ENCODE results near the gene FBXO33. TPM values are rescaled to one million over a fixed set of nuclear protein-coding genes. Genes with fewer than 3 reads are reported as not detected.
A peak's percentile ranks its signal among the peaks of the same experiment; 100 is the strongest.
"Not testable (repeated sequence)": the region's sequence is repeated elsewhere in the genome, so short reads cannot be mapped to it uniquely, and the experiment has no call there.

The FBXO33 gene
- polyA plus RNA-seq, 3 donors from 2014 or later: 13.4 to 18.2 (median 17.6) TPM

DNA sequence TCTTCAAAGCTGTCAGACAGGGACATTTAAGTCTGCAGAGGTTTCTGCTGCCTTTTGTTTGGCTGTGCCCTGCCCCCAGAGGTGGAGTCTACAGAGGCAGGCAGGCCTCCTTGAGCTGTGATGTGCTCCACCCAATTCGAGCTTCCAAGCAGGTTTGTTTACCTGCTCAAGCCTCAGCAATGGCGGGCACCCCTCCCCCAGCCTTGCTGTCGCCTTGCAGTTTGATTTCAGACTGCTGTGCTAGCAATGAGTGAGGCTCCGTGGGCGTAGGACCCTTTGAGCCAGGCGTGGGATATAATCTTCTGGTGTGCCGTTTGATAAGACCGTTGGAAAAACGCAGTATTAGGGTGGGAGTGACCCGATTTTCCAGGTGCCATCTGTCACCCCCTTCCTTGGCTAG lies 73.2 kb downstream of the FBXO33 start:
- not testable (repeated sequence) for H3K9me3 Mint-ChIP-seq; H3K27me3 Mint-ChIP-seq (ENCODE audit: low read depth in 3 of 3); H3K4me3 Mint-ChIP-seq; H3K27ac Mint-ChIP-seq; DNase-seq
- H3K4me1 Mint-ChIP-seq: peaks cover 44 to 78% of the 10 kb centered on the region in 2 donors
- H3K36me3 Mint-ChIP-seq: peaks cover 15 to 50% (median 32%) of the 10 kb centered on the region in 3 donors

DNA sequence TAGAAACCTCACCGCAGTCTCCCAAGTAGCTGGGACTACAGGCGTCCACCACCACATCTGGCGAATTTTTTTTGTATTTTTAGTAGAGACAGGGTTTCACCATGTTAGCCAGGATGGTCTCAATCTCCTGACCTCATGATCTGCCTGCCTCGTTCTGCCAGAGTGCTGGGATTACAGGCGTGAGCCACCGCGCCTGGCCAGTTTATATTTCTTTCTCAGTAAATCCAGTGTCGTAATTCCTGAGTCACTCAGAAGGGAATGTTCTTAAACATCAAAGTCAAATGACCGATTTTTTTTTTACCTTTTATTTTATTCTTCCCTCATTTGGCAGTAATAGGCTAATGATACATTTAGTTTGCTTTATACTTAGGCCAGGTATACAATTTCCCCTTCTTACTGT lies 80.5 kb downstream of the FBXO33 start:
- DNase-seq: no peak
- Mint-ChIP-seq H3K36me3 (peaks cover 9 to 40% (median 24%) of the 10 kb centered on the region in 3 donors), H3K4me1 (peaks cover 13 to 28% of the 10 kb centered on the region in 2 donors), H3K27ac (peak overlapping the region in 1 of 6 donors; percentile 10), H3K27me3 (ENCODE audit: low read depth in 3 of 3) (peaks cover 0 to 1% (median 0%) of the 10 kb centered on the region in 3 donors), H3K4me3 (no peak overlapping the region), H3K9me3 (no peaks in the 10 kb centered on the region)

DNA sequence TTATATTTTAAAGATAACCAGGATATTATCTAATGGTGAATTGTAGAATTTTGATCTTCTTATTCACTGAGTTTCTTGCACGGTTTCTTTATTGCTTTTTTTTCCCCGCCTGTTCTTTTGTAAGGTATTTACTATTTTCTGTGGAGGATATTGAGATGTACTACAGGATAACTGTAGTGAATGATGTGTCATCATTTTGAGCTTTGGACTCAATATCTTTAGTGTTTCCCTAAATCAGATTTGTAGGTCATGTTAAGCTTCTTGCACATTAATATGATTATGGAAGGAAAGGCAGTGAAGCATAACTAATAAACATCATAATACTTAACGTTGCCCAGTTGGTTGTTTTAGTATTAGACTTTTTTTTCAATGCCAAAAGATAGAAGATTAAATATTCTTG lies 81.4 kb downstream of the FBXO33 start:
- peaks cover 0 to 1% (median 0%) of the 10 kb centered on the region in 3 donors for H3K27me3 Mint-ChIP-seq (ENCODE audit: low read depth in 3 of 3)
- peak overlapping the region in 2 of 6 donors; percentile 3 to 82 for H3K27ac Mint-ChIP-seq
- H3K9me3 Mint-ChIP-seq: no peaks in the 10 kb centered on the region
- H3K36me3 Mint-ChIP-seq: peaks cover 12 to 37% (median 24%) of the 10 kb centered on the region in 3 donors
- peaks cover 9 to 20% of the 10 kb centered on the region in 2 donors for H3K4me1 Mint-ChIP-seq
- no peak for DNase-seq
- H3K4me3 Mint-ChIP-seq: no peak overlapping the region

Other genes with a start within 250 kb of the FBXO33 start
- gene MIA2, start 198.5 kb downstream of the FBXO33 start, polyA plus RNA-seq: 10 to 100 TPM; 14.1 to 38.6 (median 27.6) TPM